Neural progenitor cell (in vitro differentiated cells): ENCODE results near the gene POGZ.

ENCODE experiments used
- EZH2 ChIP-seq: fragments of 200-600 bp; sonication (generic); IDR thresholded peaks from 2 replicates; pipeline ENCODE4 v1.6.1; 2017; ENCODE audit warnings: antibody characterized with exemption, mild to moderate bottlenecking, moderate library complexity
- EZH2phosphoT487 ChIP-seq: fragments of 200-600 bp; sonication (generic); IDR thresholded peaks from 2 replicates; pipeline ENCODE4 v1.6.1; 2017; ENCODE audit warnings: antibody characterized with exemption
- TF ChIP-seq, protein P1 (sequence below): fragments of 200-600 bp; sonication (generic); IDR thresholded peaks from 2 replicates; pipeline ENCODE4 v1.5.1; 2017; ENCODE audit warnings: antibody characterized with exemption, mild to moderate bottlenecking

DNA sequence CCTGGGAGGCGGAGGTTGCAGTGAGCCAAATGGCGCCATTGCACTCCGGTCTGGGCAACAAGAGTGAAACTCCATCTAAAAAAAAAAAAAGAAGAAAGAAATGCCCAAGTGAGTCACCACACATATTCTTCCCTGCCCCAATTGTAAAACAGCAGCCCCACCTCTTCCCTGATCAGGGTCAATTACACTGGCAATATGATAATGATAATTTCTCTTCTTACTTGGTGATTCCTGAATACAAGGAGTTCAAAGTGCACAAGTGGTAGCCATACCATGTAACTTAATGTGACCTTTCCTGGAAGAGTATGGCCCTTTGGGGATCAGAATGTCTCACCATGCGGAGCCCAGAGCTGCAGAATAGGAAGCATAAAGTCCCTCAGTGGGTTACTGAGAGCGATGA, 40.1 kb upstream of the POGZ start:
- TF ChIP-seq, protein P1, sequence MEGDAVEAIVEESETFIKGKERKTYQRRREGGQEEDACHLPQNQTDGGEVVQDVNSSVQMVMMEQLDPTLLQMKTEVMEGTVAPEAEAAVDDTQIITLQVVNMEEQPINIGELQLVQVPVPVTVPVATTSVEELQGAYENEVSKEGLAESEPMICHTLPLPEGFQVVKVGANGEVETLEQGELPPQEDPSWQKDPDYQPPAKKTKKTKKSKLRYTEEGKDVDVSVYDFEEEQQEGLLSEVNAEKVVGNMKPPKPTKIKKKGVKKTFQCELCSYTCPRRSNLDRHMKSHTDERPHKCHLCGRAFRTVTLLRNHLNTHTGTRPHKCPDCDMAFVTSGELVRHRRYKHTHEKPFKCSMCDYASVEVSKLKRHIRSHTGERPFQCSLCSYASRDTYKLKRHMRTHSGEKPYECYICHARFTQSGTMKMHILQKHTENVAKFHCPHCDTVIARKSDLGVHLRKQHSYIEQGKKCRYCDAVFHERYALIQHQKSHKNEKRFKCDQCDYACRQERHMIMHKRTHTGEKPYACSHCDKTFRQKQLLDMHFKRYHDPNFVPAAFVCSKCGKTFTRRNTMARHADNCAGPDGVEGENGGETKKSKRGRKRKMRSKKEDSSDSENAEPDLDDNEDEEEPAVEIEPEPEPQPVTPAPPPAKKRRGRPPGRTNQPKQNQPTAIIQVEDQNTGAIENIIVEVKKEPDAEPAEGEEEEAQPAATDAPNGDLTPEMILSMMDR, result no peak
- TF ChIP-seq EZH2phosphoT487 (no peak), EZH2 (no peak)
